Neural cell (in vitro differentiated cells): Measurements from ENCODE around the gene FBXL5. TPM values are rescaled to one million over a fixed set of nuclear protein-coding genes. Genes with fewer than 3 reads are reported as not detected.

ENCODE experiments used
- H2AFZ ChIP-seq: fragments of 200-600, 300-800 bp; sonication (generic), shearing (Covaris generic); 2 replicates; pipeline ENCODE4 v1.6.0; 2014; ENCODE audit warnings: low read depth, mild to moderate bottlenecking, antibody characterized with exemption, low read length, moderate library complexity
- H3F3A ChIP-seq: fragments of 200-600 bp; shearing (Covaris generic); 2 replicates; pipeline ENCODE4 v1.6.1; 2016; ENCODE audit warnings: mild to moderate bottlenecking, moderate library complexity, mixed read lengths, antibody characterized with exemption, low read length; ENCODE audit not compliant: insufficient read depth, poor library complexity, severe bottlenecking
- H3K27ac ChIP-seq: fragments of 200-600, 300-800 bp; sonication (generic), shearing (Covaris generic); 2 replicates; pipeline ENCODE4 v1.5.1; 2014; ENCODE audit warnings: mild to moderate bottlenecking, low read length, moderate library complexity
- H3K27me3 ChIP-seq: fragments of 300-800, 200-600 bp; sonication (generic), shearing (Covaris generic); 2 replicates; pipeline ENCODE4 v1.6.0; 2014; ENCODE audit warnings: mild to moderate bottlenecking, low read depth, low read length, moderate library complexity; ENCODE audit not compliant: insufficient read depth
- H3K36me3 ChIP-seq: fragments of 300-800, 200-600 bp; sonication (generic), shearing (Covaris generic); 2 replicates; pipeline ENCODE4 v1.5.1; 2014; ENCODE audit warnings: mild to moderate bottlenecking, antibody characterized with exemption, low read length, moderate library complexity; ENCODE audit not compliant: insufficient read depth
- H3K4me2 ChIP-seq: fragments of 300-800, 200-600 bp; sonication (generic), shearing (Covaris generic); 2 replicates; pipeline ENCODE4 v1.6.0; 2014; ENCODE audit warnings: mild to moderate bottlenecking, low read length
- H3K4me3 ChIP-seq: fragments of 300-800, 200-600 bp; sonication (generic), shearing (Covaris generic); 2 replicates; pipeline ENCODE4 v1.5.1; 2014; ENCODE audit warnings: mild to moderate bottlenecking, low read length, moderate library complexity
- H3K79me2 ChIP-seq: fragments of 200-600 bp; shearing (Covaris generic); replicated peaks from 2 replicates; pipeline ENCODE4 v1.6.0; 2014; ENCODE audit warnings: mild to moderate bottlenecking, low read length, moderate library complexity; ENCODE audit not compliant: insufficient read depth
- H3K9ac ChIP-seq: fragments of 300-800, 200-600 bp; sonication (generic), shearing (Covaris generic); 2 replicates; pipeline ENCODE4 v1.6.1; 2016; ENCODE audit warnings: mild to moderate bottlenecking, low read length, mixed read lengths
- H3K9me2 ChIP-seq: fragments of 200-600 bp; shearing (Covaris generic); 2 replicates; pipeline ENCODE4 v1.6.1; 2016; ENCODE audit warnings: mild to moderate bottlenecking, low read length, mixed read lengths; ENCODE audit not compliant: insufficient read depth
- H3K9me3 ChIP-seq: fragments of 200-600, 300-800 bp; sonication (generic), shearing (Covaris generic); 2 replicates; pipeline ENCODE4 v1.6.1; 2016; ENCODE audit warnings: mild to moderate bottlenecking, mixed run types, low read length, moderate library complexity, mixed read lengths
- H4K20me1 ChIP-seq: fragments of 200-600 bp; shearing (Covaris generic); 2 replicates; pipeline ENCODE4 v1.6.1; 2016; ENCODE audit warnings: mild to moderate bottlenecking, mixed run types; ENCODE audit not compliant: insufficient read depth
- CTCF ChIP-seq: fragments of 450-650 bp; IDR thresholded peaks from 2 replicates; pipeline ENCODE4 v1.5.1; 2014; ENCODE audit warnings: antibody characterized with exemption, mild to moderate bottlenecking, moderate library complexity; ENCODE audit not compliant: poor library complexity, severe bottlenecking
- EP300 ChIP-seq: fragments of 450-650 bp; conservative IDR thresholded peaks from 2 replicates; pipeline ENCODE4 v1.6.1; 2014; ENCODE audit warnings: antibody characterized with exemption, mild to moderate bottlenecking, moderate library complexity; ENCODE audit not compliant: poor library complexity, severe bottlenecking
- EZH2 ChIP-seq: fragments of 200-600, 300-800 bp; shearing (Covaris generic), sonication (generic); IDR thresholded peaks from 2 replicates; pipeline ENCODE4 v1.6.1; 2014; ENCODE audit warnings: antibody characterized with exemption, low read length, borderline replicate concordance, mild to moderate bottlenecking; ENCODE audit not compliant: insufficient read depth, poor library complexity, severe bottlenecking
- MXI1 ChIP-seq: fragments of 450-650 bp; conservative IDR thresholded peaks from 2 replicates; pipeline ENCODE4 v1.6.1; 2014; ENCODE audit warnings: antibody characterized with exemption, mild to moderate bottlenecking; ENCODE audit not compliant: poor library complexity, severe bottlenecking
- POLR2AphosphoS5 ChIP-seq: IDR thresholded peaks from 2 replicates; pipeline ENCODE4 v1.6.1; 2012
- RAD21 ChIP-seq: fragments of 450-650 bp; conservative IDR thresholded peaks from 2 replicates; pipeline ENCODE4 v1.6.1; 2014; ENCODE audit warnings: antibody characterized with exemption, mild to moderate bottlenecking, moderate library complexity
- REST ChIP-seq: IDR thresholded peaks from 2 replicates; pipeline ENCODE4 v1.6.1; 2012; ENCODE audit warnings: borderline replicate concordance
- SMC3 ChIP-seq: fragments of 450-650 bp; conservative IDR thresholded peaks from 2 replicates; pipeline ENCODE4 v1.6.1; 2014; ENCODE audit warnings: antibody characterized with exemption, mild to moderate bottlenecking, moderate library complexity; ENCODE audit not compliant: poor library complexity
- TAF1 ChIP-seq: IDR thresholded peaks from 2 replicates; pipeline ENCODE4 v1.6.1; 2012; ENCODE audit warnings: low read depth
- polyA plus RNA-seq: library from polyadenylated mRNA; depleted of rRNA; stranded (reverse); fragments of >200 nt; gene quantifications from 2 replicates; pipeline ENCODE4 v1.2.3, GENCODE V29; 2014

Gene FBXL5
- polyA plus RNA-seq, 1 donor from 2014 or later = 70.6 TPM

DNA sequence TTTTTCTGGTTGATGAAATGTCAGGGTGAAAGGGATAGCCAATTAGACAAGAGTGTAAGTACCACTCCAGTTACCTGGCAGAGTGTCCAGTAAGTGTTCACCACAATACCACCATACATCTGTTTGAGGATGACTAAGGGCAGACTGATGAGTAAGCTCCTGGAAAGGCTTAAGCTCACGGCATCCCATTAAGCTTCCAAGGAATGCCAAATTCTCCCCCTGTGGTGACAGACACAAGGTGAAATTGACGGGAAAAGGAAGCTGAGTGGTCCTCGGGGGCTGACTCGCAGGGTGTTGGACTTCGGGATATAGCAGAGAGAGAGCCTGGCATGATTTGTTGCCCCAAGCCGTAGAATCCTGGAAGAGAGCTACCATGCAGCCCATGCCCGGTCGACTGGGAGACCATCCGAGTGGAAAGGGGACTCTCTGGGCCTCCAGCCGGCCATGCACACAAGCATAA, 40.1 kb upstream of the FBXL5 start:
- Histone ChIP-seq H3K27me3 (no peaks in the 10 kb centered on the region), H3K27ac (no peak overlapping the region), H3K9me3 (no peaks in the 10 kb centered on the region), H3F3A (no peaks in the 10 kb centered on the region), H3K4me2 (no peak overlapping the region), H3K79me2 (no peaks in the 10 kb centered on the region), H3K4me3 (no peak overlapping the region), H3K9me2 (no peaks in the 10 kb centered on the region), H3K9ac (no peak overlapping the region), H3K36me3 (no peaks in the 10 kb centered on the region), H2AFZ (no peak overlapping the region), H4K20me1 (no peaks in the 10 kb centered on the region)
- no peak for TF ChIP-seq MXI1
- TF ChIP-seq EP300 = no peak
- no peak for TF ChIP-seq SMC3
- TF ChIP-seq CTCF = no peak
- TF ChIP-seq REST = no peak
- no peak for TF ChIP-seq RAD21
- TF ChIP-seq TAF1 = no peak
- TF ChIP-seq EZH2 = no peak
- no peak for TF ChIP-seq POLR2AphosphoS5

DNA sequence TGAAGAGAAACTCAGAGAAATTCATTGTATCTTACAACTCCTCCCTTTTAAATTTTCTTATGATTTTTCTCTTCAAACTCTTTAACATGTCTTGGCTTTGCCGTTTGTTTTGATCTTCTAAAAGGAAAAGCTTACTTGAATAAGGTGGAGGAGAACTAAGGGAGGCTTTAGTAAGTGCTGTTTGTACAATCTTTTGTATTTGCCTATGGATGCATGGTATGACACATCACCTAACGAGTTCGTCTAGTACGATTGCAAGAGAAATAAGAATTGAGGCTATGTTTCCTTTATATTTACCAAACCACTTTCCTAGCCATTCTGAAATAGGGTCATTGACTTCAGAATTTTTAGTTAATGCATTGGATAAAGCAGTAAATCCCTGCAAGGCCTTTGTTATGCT, 39.3 kb upstream of the FBXL5 start:
- H3K27ac ChIP-seq = no peak overlapping the region
- H4K20me1 ChIP-seq = no peaks in the 10 kb centered on the region
- H2AFZ ChIP-seq = no peak overlapping the region
- H3K9me3 ChIP-seq = no peaks in the 10 kb centered on the region
- TF ChIP-seq RAD21 (no peak), REST (no peak), POLR2AphosphoS5 (no peak), CTCF (no peak), EZH2 (no peak), TAF1 (no peak), SMC3 (no peak), EP300 (no peak), MXI1 (no peak)
- no peaks in the 10 kb centered on the region for H3K27me3 ChIP-seq
- H3F3A ChIP-seq = no peaks in the 10 kb centered on the region
- no peak overlapping the region for H3K4me3 ChIP-seq
- H3K36me3 ChIP-seq = no peaks in the 10 kb centered on the region
- no peaks in the 10 kb centered on the region for H3K9me2 ChIP-seq
- no peak overlapping the region for H3K4me2 ChIP-seq
- H3K9ac ChIP-seq = no peak overlapping the region
- H3K79me2 ChIP-seq = no peaks in the 10 kb centered on the region
